WERI-Rb-1 (cell line): ENCODE measurements around the gene TSPAN18.

Source experiments
- DNase-seq: peaks from one replicate; pipeline ENCODE4 v3.0.0-alpha.2; 2020
- H3K27ac ChIP-seq: fragments of 250-450 bp; sonication (Bioruptor Pico); 2 replicates; pipeline ENCODE4 v1.5.1; 2020; ENCODE audit warnings: mild to moderate bottlenecking, moderate library complexity
- H3K27me3 ChIP-seq: fragments of 250-450 bp; sonication (Bioruptor Pico); 2 replicates; pipeline ENCODE4 v1.5.1; 2021; ENCODE audit warnings: mild to moderate bottlenecking, low read depth, moderate library complexity; ENCODE audit not compliant: insufficient read depth, severe bottlenecking
- H3K36me3 ChIP-seq: fragments of 250-450 bp; sonication (Bioruptor Pico); 2 replicates; pipeline ENCODE4 v1.5.1; 2020; ENCODE audit warnings: mild to moderate bottlenecking, moderate library complexity
- H3K4me3 ChIP-seq: 2 replicates; pipeline ENCODE4 v1.5.1; 2011; ENCODE audit warnings: low read depth, mild to moderate bottlenecking, control low read depth, low read length
- H3K9me3 ChIP-seq: fragments of 250-450 bp; sonication (Bioruptor Pico); 2 replicates; pipeline ENCODE4 v1.5.1; 2021; ENCODE audit warnings: mild to moderate bottlenecking, moderate library complexity; ENCODE audit not compliant: severe bottlenecking
- CTCF ChIP-seq: IDR thresholded peaks from 2 replicates; pipeline ENCODE4 v1.5.1; 2011; ENCODE audit warnings: low read depth, mild to moderate bottlenecking, control low read depth, inconsistent platforms, low read length

Gene TSPAN18

GRCh38 chr11:44903518-44903917 lies 176.8 kb downstream of the TSPAN18 start:
- H3K27ac ChIP-seq: no peak overlapping the region
- H3K9me3 ChIP-seq: peaks cover 2% of the 10 kb centered on the region
- no peaks in the 10 kb centered on the region for H3K27me3 ChIP-seq
- no peak for DNase-seq
- TF ChIP-seq CTCF: no peak
- H3K36me3 ChIP-seq: peaks cover 6% of the 10 kb centered on the region; the same call in 1 of the 2 replicates
- no peak overlapping the region for H3K4me3 ChIP-seq

GRCh38 chr11:44904261-44905020 lies 177.7 kb downstream of the TSPAN18 start:
- Histone ChIP-seq H3K36me3 (no peaks in the 10 kb centered on the region), H3K27me3 (no peaks in the 10 kb centered on the region), H3K9me3 (no peaks in the 10 kb centered on the region), H3K4me3 (no peak overlapping the region), H3K27ac (peak overlapping the region; percentile 13; the same call in 1 of the 2 replicates)
- no peak for DNase-seq
- no peak for TF ChIP-seq CTCF

- H3K36me3 ChIP-seq: peaks cover 2% of the 10 kb centered on the region; the same call in 1 of the 2 replicates
- H3K9me3 ChIP-seq: no peaks in the 10 kb centered on the region
- no peaks in the 10 kb centered on the region for H3K27me3 ChIP-seq
- DNase-seq: no peak
- no peak overlapping the region for H3K4me3 ChIP-seq
- H3K27ac ChIP-seq: no peak overlapping the region
- no peak for TF ChIP-seq CTCF
These were observed 178.5 kb downstream of the TSPAN18 start for GRCh38 chr11:44905131-44905866.

- no peak overlapping the region for H3K27ac ChIP-seq
- H3K4me3 ChIP-seq: no peak overlapping the region
- no peaks in the 10 kb centered on the region for H3K27me3 ChIP-seq
- H3K9me3 ChIP-seq: no peaks in the 10 kb centered on the region
- no peak for DNase-seq
- peaks cover 8% of the 10 kb centered on the region; the same call in 1 of the 2 replicates for H3K36me3 ChIP-seq
- no peak for TF ChIP-seq CTCF
These were observed 179.9 kb downstream of the TSPAN18 start for GRCh38 chr11:44906649-44907048.

- peaks cover 8% of the 10 kb centered on the region; the same call in 1 of the 2 replicates for H3K36me3 ChIP-seq
- TF ChIP-seq CTCF: no peak
- DNase-seq: no peak
These were observed 182.8 kb downstream of the TSPAN18 start for GRCh38 chr11:44909557-44909956.

More at GRCh38 chr11:44909557-44909956, 182.8 kb downstream of the TSPAN18 start:
- Histone ChIP-seq H3K4me3 (no peak overlapping the region), H3K27ac (no peak overlapping the region), H3K9me3 (no peaks in the 10 kb centered on the region), H3K27me3 (no peaks in the 10 kb centered on the region)
